GM23338 (cell line): Measurements from ENCODE around the gene RIPK1.

ENCODE experiments used
- CTCF ChIP-seq, 2 experiments: fragments of 200-600 bp in 1 of 2; sonication (generic) in 1 of 2; conservative IDR thresholded peaks; 2 replicates each; pipeline versions ENCODE4 v1.5.1 to v1.6.1; 2016 to 2017; ENCODE audit warnings: antibody characterized with exemption in 2 of 2, low read depth in 2 of 2, mild to moderate bottlenecking in 2 of 2, moderate library complexity in 1 of 2
- EZH2 ChIP-seq: fragments of 200-600 bp; sonication (generic); IDR thresholded peaks from one replicate; pipeline ENCODE4 v1.8.0; 2017; ENCODE audit warnings: antibody characterized with exemption, mild to moderate bottlenecking, low read depth; ENCODE audit not compliant: unreplicated experiment
- JUNB ChIP-seq: IDR thresholded peaks from one replicate; pipeline ENCODE4 v1.6.1; 2016; ENCODE audit warnings: antibody characterized with exemption; ENCODE audit not compliant: unreplicated experiment

- TF ChIP-seq CTCF (conservative IDR thresholded peaks at IDR 0.05; ENCODE audit: low read depth in 2 of 2) (no peak), EZH2 (no peak), JUNB (no peak)
Measured at GRCh38 chr6:3142536-3142935, 74.2 kb downstream of the RIPK1 start.
